ENCODE measurements around the gene AGR2. TPM values are rescaled to one million over a fixed set of nuclear protein-coding genes. Genes with fewer than 3 reads are reported as not detected.
A peak's percentile ranks its signal among the peaks of the same experiment; 100 is the strongest.
"Not testable (repeated sequence)": the region's sequence is repeated elsewhere in the genome, so short reads cannot be mapped to it uniquely, and the experiment has no call there.

AGR2 gene
- total RNA-seq, 4 donors from 2014 or later, result not detected

GRCh38 chr7:16774294-16774693 lies 30.5 kb downstream of the AGR2 start:
- Histone ChIP-seq H3K9me3 (no peaks in the 10 kb centered on the region), H3K27ac (replicated peaks in 1 of 4) (no peak overlapping the region), H3K4me1 (no peaks in the 10 kb centered on the region), H3K4me3 (no peak overlapping the region), H3K27me3 (no peaks in the 10 kb centered on the region), H3K36me3 (peaks cover 0 to 4% (median 0%) of the 10 kb centered on the region in 4 donors)
- TF ChIP-seq POLR2A (IDR thresholded peaks at IDR 0.05; ENCODE audit: low read depth), result no peak
- no peak for TF ChIP-seq CTCF (IDR thresholded peaks at IDR 0.05)
- no peak for TF ChIP-seq EP300 (IDR thresholded peaks at IDR 0.05)
- TF ChIP-seq POLR2AphosphoS5 (IDR thresholded peaks at IDR 0.05), result no peak
- intact Hi-C loops (cut with DNase I), result no loop called here
- 89% methylated on average over 4 of the region's 4 CpGs for WGBS
- no peak for DNase-seq (ENCODE audit: extremely low spot score)

- Histone ChIP-seq H3K27me3 (no peaks in the 10 kb centered on the region), H3K4me1 (no peaks in the 10 kb centered on the region), H3K9me3 (no peaks in the 10 kb centered on the region), H3K4me3 (no peak overlapping the region), H3K36me3 (peaks cover 0 to 4% (median 0%) of the 10 kb centered on the region in 4 donors), H3K27ac (replicated peaks in 1 of 4) (no peak overlapping the region)
- intact Hi-C loops (cut with DNase I), result no loop called here
- WGBS, result 97% methylated on average over 2 of the region's 2 CpGs
- TF ChIP-seq CTCF (IDR thresholded peaks at IDR 0.05) (no peak), POLR2AphosphoS5 (IDR thresholded peaks at IDR 0.05) (no peak), POLR2A (IDR thresholded peaks at IDR 0.05; ENCODE audit: low read depth) (no peak)
- no peak for DNase-seq (ENCODE audit: extremely low spot score)
Measured at GRCh38 chr7:16773884-16774283, 30.9 kb downstream of the AGR2 start.

GRCh38 chr7:16773326-16773725 lies 31.5 kb downstream of the AGR2 start:
- intact Hi-C loops (cut with DNase I), result no loop called here
- DNase-seq (ENCODE audit: extremely low spot score), result no peak
- 51% methylated on average over 2 of the region's 2 CpGs for WGBS

GRCh38 chr7:16770657-16771329 lies 34.0 kb downstream of the AGR2 start:
- Histone ChIP-seq H3K27me3 (no peaks in the 10 kb centered on the region), H3K36me3 (no peaks in the 10 kb centered on the region), H3K4me1 (no peaks in the 10 kb centered on the region), H3K27ac (replicated peaks in 1 of 4) (no peak overlapping the region), H3K4me3 (no peak overlapping the region), H3K9me3 (no peaks in the 10 kb centered on the region)
- 77% methylated on average over 6 of the region's 6 CpGs for WGBS
- intact Hi-C loops (cut with DNase I), result no loop called here
- no peak for TF ChIP-seq POLR2AphosphoS5 (IDR thresholded peaks at IDR 0.05)
- no peak for TF ChIP-seq EP300 (IDR thresholded peaks at IDR 0.05)
- TF ChIP-seq CTCF (IDR thresholded peaks at IDR 0.05), result no peak
- no peak for TF ChIP-seq POLR2A (IDR thresholded peaks at IDR 0.05; ENCODE audit: low read depth)
- no peak for DNase-seq (ENCODE audit: extremely low spot score)

More at GRCh38 chr7:16773326-16773725, 31.5 kb downstream of the AGR2 start:
- no peak overlapping the region for H3K4me3 ChIP-seq
- H3K27ac ChIP-seq (replicated peaks in 1 of 4), result no peak overlapping the region
- peaks cover 0 to 4% (median 0%) of the 10 kb centered on the region in 4 donors for H3K36me3 ChIP-seq
- no peak for TF ChIP-seq POLR2A (IDR thresholded peaks at IDR 0.05; ENCODE audit: low read depth)
- no peaks in the 10 kb centered on the region for H3K27me3 ChIP-seq
- no peaks in the 10 kb centered on the region for H3K4me1 ChIP-seq
- no peaks in the 10 kb centered on the region for H3K9me3 ChIP-seq

- H3K27ac ChIP-seq (replicated peaks in 1 of 4); H3K27me3 ChIP-seq; H3K4me3 ChIP-seq; H3K36me3 ChIP-seq; H3K4me1 ChIP-seq; DNase-seq (ENCODE audit: extremely low spot score); H3K9me3 ChIP-seq; intact Hi-C loops (cut with DNase I): not testable (repeated sequence)
- 99% methylated on average over 3 of the region's 3 CpGs for WGBS
Measured at GRCh38 chr7:16769994-16770393, 34.8 kb downstream of the AGR2 start.

GRCh38 chr7:16765436-16765859 lies 39.4 kb downstream of the AGR2 start:
- 81% methylated on average over 2 of the region's 2 CpGs for WGBS
- H3K4me3 ChIP-seq, result no peak overlapping the region
- DNase-seq (ENCODE audit: extremely low spot score), result no peak
- H3K27ac ChIP-seq (replicated peaks in 1 of 4), result peak overlapping the region; percentile 12 to 26 (median 17)
- TF ChIP-seq EP300 (IDR thresholded peaks at IDR 0.05) (no peak), POLR2A (IDR thresholded peaks at IDR 0.05; ENCODE audit: low read depth) (no peak), CTCF (IDR thresholded peaks at IDR 0.05) (no peak), POLR2AphosphoS5 (IDR thresholded peaks at IDR 0.05) (no peak)
- intact Hi-C loops (cut with DNase I), result no loop called here
- no peaks in the 10 kb centered on the region for H3K27me3 ChIP-seq
- no peaks in the 10 kb centered on the region for H3K9me3 ChIP-seq
- H3K36me3 ChIP-seq, result no peaks in the 10 kb centered on the region
- peaks cover 0 to 6% (median 0%) of the 10 kb centered on the region in 4 donors for H3K4me1 ChIP-seq

Measured in esophagus muscularis mucosa (tissue), 4 donors.